ENCODE measurements around the gene POU5F1. TPM values are rescaled to one million over a fixed set of nuclear protein-coding genes. Genes with fewer than 3 reads are reported as not detected.

POU5F1 gene
- total RNA-seq, 2 donors from 2014 or later, result 4.9 to 37.6 TPM

DNA sequence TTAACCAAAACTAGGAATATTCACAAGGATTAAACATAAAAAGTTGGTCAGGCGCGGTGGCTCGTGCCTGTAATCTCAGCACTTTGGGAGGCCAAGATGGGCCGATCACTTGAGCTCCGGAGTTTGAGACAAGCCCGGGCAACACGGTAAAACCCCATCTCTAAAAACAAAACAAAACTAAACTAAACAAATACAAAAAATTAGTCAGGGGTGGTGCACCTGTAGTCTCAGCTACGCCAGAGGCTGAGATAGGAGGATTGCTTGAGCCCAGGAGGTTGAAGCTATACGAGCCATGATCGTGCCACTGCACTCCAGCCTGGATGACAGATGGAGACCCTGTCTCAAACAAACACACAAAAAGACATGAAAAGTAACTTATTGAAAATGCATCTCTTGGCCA, 34.8 kb downstream of the POU5F1 start:
- H3K27ac ChIP-seq, result no peak overlapping the region
- intact Hi-C loops (cut with DNase I), result loop anchor here (5.0 kb wide), 1 partner anchor 57 kb away; no protein-coding TSS in a partner anchor
- H3K4me1 ChIP-seq, result peaks cover 6% of the 10 kb centered on the region
- no peaks in the 10 kb centered on the region for H3K27me3 ChIP-seq
- H3K4me3 ChIP-seq, result no peak overlapping the region
- ATAC-seq (no peak), DNase-seq (no peak)
- no peak for TF ChIP-seq POLR2A (IDR thresholded peaks at IDR 0.05)
- TF ChIP-seq, protein P1, sequence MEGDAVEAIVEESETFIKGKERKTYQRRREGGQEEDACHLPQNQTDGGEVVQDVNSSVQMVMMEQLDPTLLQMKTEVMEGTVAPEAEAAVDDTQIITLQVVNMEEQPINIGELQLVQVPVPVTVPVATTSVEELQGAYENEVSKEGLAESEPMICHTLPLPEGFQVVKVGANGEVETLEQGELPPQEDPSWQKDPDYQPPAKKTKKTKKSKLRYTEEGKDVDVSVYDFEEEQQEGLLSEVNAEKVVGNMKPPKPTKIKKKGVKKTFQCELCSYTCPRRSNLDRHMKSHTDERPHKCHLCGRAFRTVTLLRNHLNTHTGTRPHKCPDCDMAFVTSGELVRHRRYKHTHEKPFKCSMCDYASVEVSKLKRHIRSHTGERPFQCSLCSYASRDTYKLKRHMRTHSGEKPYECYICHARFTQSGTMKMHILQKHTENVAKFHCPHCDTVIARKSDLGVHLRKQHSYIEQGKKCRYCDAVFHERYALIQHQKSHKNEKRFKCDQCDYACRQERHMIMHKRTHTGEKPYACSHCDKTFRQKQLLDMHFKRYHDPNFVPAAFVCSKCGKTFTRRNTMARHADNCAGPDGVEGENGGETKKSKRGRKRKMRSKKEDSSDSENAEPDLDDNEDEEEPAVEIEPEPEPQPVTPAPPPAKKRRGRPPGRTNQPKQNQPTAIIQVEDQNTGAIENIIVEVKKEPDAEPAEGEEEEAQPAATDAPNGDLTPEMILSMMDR (IDR thresholded peaks at IDR 0.05), result no peak
- H3K36me3 ChIP-seq (replicated peaks in 1 of 2; ENCODE audit: insufficient read depth in 1 of 2, low read depth in 2 of 2), result no peaks in the 10 kb centered on the region
- no peaks in the 10 kb centered on the region for H3K9me3 ChIP-seq
- 76 to 81% methylated on average over 10 of the region's 10 CpGs for WGBS, 2 donors

- TF ChIP-seq POLR2A (IDR thresholded peaks at IDR 0.05), result no peak
- TF ChIP-seq, protein P1 (IDR thresholded peaks at IDR 0.05), result no peak
- Histone ChIP-seq H3K27me3 (no peaks in the 10 kb centered on the region), H3K4me1 (peaks cover 4% of the 10 kb centered on the region), H3K27ac (no peak overlapping the region), H3K36me3 (replicated peaks in 1 of 2; ENCODE audit: insufficient read depth in 1 of 2, low read depth in 2 of 2) (no peaks in the 10 kb centered on the region), H3K9me3 (no peaks in the 10 kb centered on the region), H3K4me3 (no peak overlapping the region)
- no peak for DNase-seq
- 77 to 82% methylated on average over 6 of the region's 6 CpGs for WGBS, 2 donors
- ATAC-seq, result no peak
- intact Hi-C loops (cut with DNase I), result no loop called here
Observed at GRCh38 chr6:31132806-31133205, 37.7 kb downstream of the POU5F1 start.

GRCh38 chr6:31131595-31131994, 38.9 kb downstream of the POU5F1 start:
- Histone ChIP-seq H3K27ac (no peak overlapping the region), H3K4me1 (peaks cover 4% of the 10 kb centered on the region), H3K9me3 (no peaks in the 10 kb centered on the region), H3K27me3 (no peaks in the 10 kb centered on the region), H3K36me3 (replicated peaks in 1 of 2; ENCODE audit: insufficient read depth in 1 of 2, low read depth in 2 of 2) (no peaks in the 10 kb centered on the region), H3K4me3 (no peak overlapping the region)
- 73 to 79% methylated on average over 3 of the region's 3 CpGs for WGBS, 2 donors
- TF ChIP-seq, protein P1 (IDR thresholded peaks at IDR 0.05), result no peak
- no peak for TF ChIP-seq POLR2A (IDR thresholded peaks at IDR 0.05)
- ATAC-seq (no peak), DNase-seq (no peak)
- intact Hi-C loops (cut with DNase I), result no loop called here

DNA sequence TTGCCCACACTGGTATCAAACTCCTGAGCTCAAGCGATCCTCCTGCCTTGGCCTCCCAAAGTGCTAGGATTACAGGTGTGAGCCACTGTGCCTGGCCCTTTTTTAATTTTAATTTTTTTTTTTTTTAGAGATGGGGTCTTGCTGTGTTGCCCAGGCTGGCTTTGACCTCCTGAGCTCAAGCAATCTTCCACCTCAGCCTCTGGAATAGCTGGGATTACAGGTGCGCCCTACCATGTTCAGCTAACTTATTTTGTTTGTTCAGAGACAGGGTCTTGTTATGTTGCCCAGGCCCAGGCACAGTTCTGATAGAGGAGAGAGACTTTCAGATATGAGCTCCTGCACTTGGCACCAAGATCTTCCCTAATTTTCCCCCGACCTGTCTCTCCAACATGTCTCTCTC, 39.7 kb downstream of the POU5F1 start:
- no peaks in the 10 kb centered on the region for H3K27me3 ChIP-seq
- DNase-seq (no peak), ATAC-seq (no peak)
- 85 to 89% methylated on average over 3 of the region's 3 CpGs for WGBS, 2 donors
- intact Hi-C loops (cut with DNase I), result no loop called here
- no peaks in the 10 kb centered on the region for H3K9me3 ChIP-seq
- TF ChIP-seq, protein P1 (IDR thresholded peaks at IDR 0.05), result no peak
- TF ChIP-seq POLR2A (IDR thresholded peaks at IDR 0.05), result no peak
- peaks cover 12% of the 10 kb centered on the region for H3K4me1 ChIP-seq
- H3K27ac ChIP-seq, result no peak overlapping the region
- H3K4me3 ChIP-seq, result no peak overlapping the region
- H3K36me3 ChIP-seq (replicated peaks in 1 of 2; ENCODE audit: insufficient read depth in 1 of 2, low read depth in 2 of 2), result no peaks in the 10 kb centered on the region

- Histone ChIP-seq H3K4me3 (no peak overlapping the region), H3K4me1 (peaks cover 19% of the 10 kb centered on the region), H3K27me3 (no peaks in the 10 kb centered on the region), H3K9me3 (no peaks in the 10 kb centered on the region), H3K27ac (no peak overlapping the region), H3K36me3 (replicated peaks in 1 of 2; ENCODE audit: insufficient read depth in 1 of 2, low read depth in 2 of 2) (no peaks in the 10 kb centered on the region)
- ATAC-seq (no peak), DNase-seq (no peak)
- TF ChIP-seq, protein P1 (IDR thresholded peaks at IDR 0.05), result no peak
- TF ChIP-seq POLR2A (IDR thresholded peaks at IDR 0.05), result no peak
- intact Hi-C loops (cut with DNase I), result no loop called here
- 29 to 32% methylated on average over 4 of the region's 4 CpGs for WGBS, 2 donors
Observed at GRCh38 chr6:31129130-31129529, 41.4 kb downstream of the POU5F1 start.
